Testis (tissue), 2 donors: Measurements from ENCODE around the gene VAMP3.

Experiments used
- POLR2A ChIP-seq: fragments of 450-650 bp; IDR thresholded peaks from one replicate; pipeline ENCODE4 v1.6.1; 2017; ENCODE audit warnings: antibody characterized with exemption, mild to moderate bottlenecking, moderate library complexity
- TF ChIP-seq, protein P1 (sequence below), 3 experiments: fragments of 450-650 bp in 2 of 3; fragments of 200-600 bp in 1 of 3; sonication (generic) in 1 of 3; IDR thresholded peaks; one replicate each; pipeline ENCODE4 v1.5.1; 2016 to 2019; ENCODE audit warnings: antibody characterized with exemption in 3 of 3, mild to moderate bottlenecking in 2 of 3, moderate library complexity in 1 of 3

DNA sequence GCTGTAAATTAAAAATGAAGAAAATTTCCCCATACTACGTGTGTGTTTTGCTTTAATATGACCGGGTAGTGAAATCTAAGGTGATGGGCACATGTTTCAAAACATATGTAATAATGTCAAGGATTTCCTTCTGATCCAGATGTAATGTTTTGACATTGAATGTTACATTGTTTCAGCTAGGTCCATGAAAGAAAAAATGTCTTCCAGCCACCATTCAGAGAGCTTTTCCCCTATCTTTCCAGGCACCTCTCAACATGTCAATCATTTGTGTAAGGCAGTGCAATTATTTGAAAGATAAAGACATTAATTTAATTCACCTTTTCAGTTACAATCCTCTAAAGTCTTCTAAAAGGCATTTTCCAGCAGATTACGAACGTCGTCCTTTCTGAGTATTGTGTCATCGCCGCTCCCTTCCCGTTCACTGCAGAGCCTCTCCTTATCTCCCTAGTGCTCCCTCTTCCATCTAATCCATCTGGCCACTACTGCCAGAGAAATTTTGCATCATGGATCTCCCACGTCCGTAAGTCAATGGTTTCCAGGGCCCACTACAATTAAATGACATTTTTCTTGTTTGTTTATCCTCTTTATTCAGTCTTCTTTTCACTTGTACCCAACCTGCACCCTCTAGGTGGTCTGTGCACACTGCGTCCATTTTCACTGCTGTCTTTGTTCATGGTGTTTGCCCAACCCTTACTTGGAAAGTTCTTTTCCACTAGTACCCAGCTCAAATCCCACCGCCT, 1.3 kb upstream of the VAMP3 start:
- TF ChIP-seq POLR2A = no peak
- TF ChIP-seq, protein P1, sequence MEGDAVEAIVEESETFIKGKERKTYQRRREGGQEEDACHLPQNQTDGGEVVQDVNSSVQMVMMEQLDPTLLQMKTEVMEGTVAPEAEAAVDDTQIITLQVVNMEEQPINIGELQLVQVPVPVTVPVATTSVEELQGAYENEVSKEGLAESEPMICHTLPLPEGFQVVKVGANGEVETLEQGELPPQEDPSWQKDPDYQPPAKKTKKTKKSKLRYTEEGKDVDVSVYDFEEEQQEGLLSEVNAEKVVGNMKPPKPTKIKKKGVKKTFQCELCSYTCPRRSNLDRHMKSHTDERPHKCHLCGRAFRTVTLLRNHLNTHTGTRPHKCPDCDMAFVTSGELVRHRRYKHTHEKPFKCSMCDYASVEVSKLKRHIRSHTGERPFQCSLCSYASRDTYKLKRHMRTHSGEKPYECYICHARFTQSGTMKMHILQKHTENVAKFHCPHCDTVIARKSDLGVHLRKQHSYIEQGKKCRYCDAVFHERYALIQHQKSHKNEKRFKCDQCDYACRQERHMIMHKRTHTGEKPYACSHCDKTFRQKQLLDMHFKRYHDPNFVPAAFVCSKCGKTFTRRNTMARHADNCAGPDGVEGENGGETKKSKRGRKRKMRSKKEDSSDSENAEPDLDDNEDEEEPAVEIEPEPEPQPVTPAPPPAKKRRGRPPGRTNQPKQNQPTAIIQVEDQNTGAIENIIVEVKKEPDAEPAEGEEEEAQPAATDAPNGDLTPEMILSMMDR (IDR thresholded peaks at IDR 0.05) = no peak
